ENCODE results near the gene SLF2. TPM values are rescaled to one million over a fixed set of nuclear protein-coding genes. Genes with fewer than 3 reads are reported as not detected.

The SLF2 gene
- total RNA-seq, 2 experiments from 2014 or later, result 52.1 to 58.2 TPM

DNA sequence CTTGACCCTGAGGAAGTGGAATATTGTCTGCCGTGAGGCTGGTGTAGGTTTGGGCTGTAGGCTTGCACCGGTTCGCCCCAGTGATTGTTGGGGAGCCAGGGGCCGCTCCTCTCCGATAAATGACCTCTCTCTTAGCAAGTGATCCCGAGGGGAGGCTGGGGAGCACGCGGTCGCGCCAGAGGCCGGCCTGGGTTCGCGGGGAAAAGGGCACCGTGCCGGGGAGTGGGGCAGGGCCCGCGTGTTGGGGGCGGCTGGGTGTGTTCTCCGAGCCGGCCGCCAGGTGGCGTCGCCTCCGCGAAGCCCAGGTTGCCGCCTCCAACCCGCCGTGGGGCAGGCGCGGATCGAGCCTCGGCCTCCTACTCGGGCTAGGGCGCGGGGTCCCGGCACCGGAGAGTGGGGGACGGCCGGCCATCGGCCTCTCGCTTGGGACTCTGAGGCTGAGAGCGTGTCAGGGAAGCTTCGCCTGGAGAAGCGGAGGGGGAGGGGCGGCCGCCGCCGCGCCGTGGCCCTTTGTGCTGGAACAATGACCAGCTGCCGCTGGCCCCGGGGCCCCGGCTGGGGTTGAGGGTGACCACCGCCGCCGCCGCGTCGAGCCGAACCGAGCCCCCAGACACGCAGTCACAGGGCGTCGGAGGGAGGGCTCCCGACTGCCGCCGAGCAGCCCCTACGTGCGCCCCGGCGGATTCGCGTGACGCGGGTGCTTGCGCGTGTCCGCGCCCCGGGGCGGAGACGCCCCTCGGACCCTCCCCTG is 86.4 kb downstream of the SLF2 start:
- intact Hi-C loops (cut with micrococcal nuclease; ENCODE audit: unreplicated experiment), result loop anchor here (1.0 kb wide), 1 partner anchor 15 kb away; no protein-coding TSS in a partner anchor
- Histone ChIP-seq H2AFZ (ENCODE audit: low read length) (peak overlapping the region; percentile 38; the same call in 1 of the 2 replicates), H3K4me3 (ENCODE audit: low read depth, low read length, poor library complexity, severe bottlenecking) (peak overlapping the region; percentile 90), H3K79me2 (ENCODE audit: insufficient read depth, low read depth, low read length) (no peaks in the 10 kb centered on the region), H3K9me3 (ENCODE audit: low read length) (no peaks in the 10 kb centered on the region), H3K4me1 (ENCODE audit: insufficient read depth, low read length, poor library complexity, severe bottlenecking) (peaks cover 25% of the 10 kb centered on the region), H3K4me2 (ENCODE audit: low read length) (peak overlapping the region; percentile 99), H3K36me3 (ENCODE audit: insufficient read depth, low read length) (peaks cover 17% of the 10 kb centered on the region; the same call in 1 of the 2 replicates), H3K9me2 (ENCODE audit: insufficient read depth, low read length) (no peaks in the 10 kb centered on the region), H4K20me1 (ENCODE audit: insufficient read depth, low read length) (no peaks in the 10 kb centered on the region), H3K27ac (ENCODE audit: low read depth, low read length, poor library complexity, severe bottlenecking) (peak overlapping the region; percentile 63)
- BruUV-seq (replicated peaks), result no TSS peak
- DNase-seq (ENCODE audit: low spot score), result peak; percentile 80
- no peak for TF ChIP-seq EZH2phosphoT487 (IDR thresholded peaks at IDR 0.05; ENCODE audit: borderline replicate concordance, low read depth, low read length)
- TF ChIP-seq, protein P1, sequence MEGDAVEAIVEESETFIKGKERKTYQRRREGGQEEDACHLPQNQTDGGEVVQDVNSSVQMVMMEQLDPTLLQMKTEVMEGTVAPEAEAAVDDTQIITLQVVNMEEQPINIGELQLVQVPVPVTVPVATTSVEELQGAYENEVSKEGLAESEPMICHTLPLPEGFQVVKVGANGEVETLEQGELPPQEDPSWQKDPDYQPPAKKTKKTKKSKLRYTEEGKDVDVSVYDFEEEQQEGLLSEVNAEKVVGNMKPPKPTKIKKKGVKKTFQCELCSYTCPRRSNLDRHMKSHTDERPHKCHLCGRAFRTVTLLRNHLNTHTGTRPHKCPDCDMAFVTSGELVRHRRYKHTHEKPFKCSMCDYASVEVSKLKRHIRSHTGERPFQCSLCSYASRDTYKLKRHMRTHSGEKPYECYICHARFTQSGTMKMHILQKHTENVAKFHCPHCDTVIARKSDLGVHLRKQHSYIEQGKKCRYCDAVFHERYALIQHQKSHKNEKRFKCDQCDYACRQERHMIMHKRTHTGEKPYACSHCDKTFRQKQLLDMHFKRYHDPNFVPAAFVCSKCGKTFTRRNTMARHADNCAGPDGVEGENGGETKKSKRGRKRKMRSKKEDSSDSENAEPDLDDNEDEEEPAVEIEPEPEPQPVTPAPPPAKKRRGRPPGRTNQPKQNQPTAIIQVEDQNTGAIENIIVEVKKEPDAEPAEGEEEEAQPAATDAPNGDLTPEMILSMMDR (conservative IDR thresholded peaks at IDR 0.05; ENCODE audit: low read length), result peak; percentile 86
- CTCF ChIA-PET (ENCODE audit: unreplicated experiment), result interaction anchor here (1.5 kb wide), 1 partner anchor 16 kb away, joined by 3 read pairs; no protein-coding TSS in a partner anchor
- POLR2A ChIA-PET, result no interaction called here

DNA sequence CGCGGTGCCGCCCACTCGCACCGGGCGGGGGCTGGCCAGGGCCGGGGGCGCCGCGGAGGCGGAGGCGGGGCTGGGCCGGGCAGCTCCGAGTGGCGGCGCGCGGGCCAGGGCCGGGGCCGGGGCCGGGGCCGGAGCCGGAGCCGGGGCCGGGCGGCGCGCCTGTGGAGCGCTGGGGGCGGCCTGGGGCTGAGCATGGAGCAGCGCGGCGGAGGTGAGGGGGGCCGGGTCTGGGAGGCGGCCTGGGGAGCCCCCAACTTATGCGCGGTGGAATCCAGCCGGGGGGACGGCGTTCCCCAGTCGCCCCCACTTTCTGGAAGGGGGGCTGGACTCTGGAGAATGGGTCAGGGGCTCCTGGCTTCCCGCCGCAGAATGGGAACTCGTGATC is 87.0 kb downstream of the SLF2 start, which contains the start of gene LZTS2:
TSS of gene LZTS2 (plus strand) at position 67 of the 385 bp plus-strand sequence. CDS start 2,731 bp downstream, outside the sequence.
- intact Hi-C loops (cut with micrococcal nuclease; ENCODE audit: unreplicated experiment), result no loop called here
- no peaks in the 10 kb centered on the region for H3K79me2 ChIP-seq (ENCODE audit: insufficient read depth, low read depth, low read length)

More for the DNA sequence above, 87.0 kb downstream of the SLF2 start, which contains the start of gene LZTS2:
- peak within 1 kb of the TSS; percentile 38; the same call in 1 of the 2 replicates for H2AFZ ChIP-seq (ENCODE audit: low read length)
- peaks cover 25% of the 10 kb centered on the region for H3K4me1 ChIP-seq (ENCODE audit: insufficient read depth, low read length, poor library complexity, severe bottlenecking)
- peak within 1 kb of the TSS; percentile 99 for H3K4me2 ChIP-seq (ENCODE audit: low read length)
- peak within 1 kb of the TSS; percentile 90 for H3K4me3 ChIP-seq (ENCODE audit: low read depth, low read length, poor library complexity, severe bottlenecking)
- peaks cover 11% of the 10 kb centered on the region; the same call in 1 of the 2 replicates for H3K36me3 ChIP-seq (ENCODE audit: insufficient read depth, low read length)
- no peak for DNase-seq (ENCODE audit: low spot score)
- H3K27ac ChIP-seq (ENCODE audit: low read depth, low read length, poor library complexity, severe bottlenecking), result peak within 1 kb of the TSS; percentile 63
- H3K9me2 ChIP-seq (ENCODE audit: insufficient read depth, low read length), result no peaks in the 10 kb centered on the region
- H4K20me1 ChIP-seq (ENCODE audit: insufficient read depth, low read length), result no peaks in the 10 kb centered on the region
- H3K9me3 ChIP-seq (ENCODE audit: low read length), result no peaks in the 10 kb centered on the region
- TF ChIP-seq, protein P1 (conservative IDR thresholded peaks at IDR 0.05; ENCODE audit: low read length), result no peak
- TF ChIP-seq EZH2phosphoT487 (IDR thresholded peaks at IDR 0.05; ENCODE audit: borderline replicate concordance, low read depth, low read length), result no peak
- BruUV-seq (replicated peaks), result no TSS peak
- CTCF ChIA-PET (ENCODE audit: unreplicated experiment), result no interaction called here
- POLR2A ChIA-PET, result no interaction called here
